GM23248 (cell line): ENCODE measurements around the gene MAP3K21. TPM values are rescaled to one million over a fixed set of nuclear protein-coding genes. Genes with fewer than 3 reads are reported as not detected.

ENCODE experiments used
- DNase-seq: peaks from one replicate; pipeline ENCODE4 v3.0.0-alpha.2; 2015
- H2AFZ ChIP-seq: fragments of 200-600 bp; sonication (generic); 2 replicates; pipeline ENCODE4 v1.6.1; 2016; ENCODE audit warnings: antibody characterized with exemption
- H3F3A ChIP-seq: fragments of 200-600 bp; sonication (generic); 2 replicates; pipeline ENCODE4 v1.6.1; 2016; ENCODE audit warnings: mild to moderate bottlenecking, antibody characterized with exemption, mixed run types; ENCODE audit not compliant: insufficient read depth
- H3K27ac ChIP-seq: fragments of 200-600 bp; sonication (generic); 2 replicates; pipeline ENCODE4 v1.5.1; 2016; ENCODE audit warnings: mild to moderate bottlenecking
- H3K27me3 ChIP-seq: fragments of 200-600 bp; sonication (generic); replicated peaks from 2 replicates; pipeline ENCODE4 v1.6.1; 2016; ENCODE audit warnings: mild to moderate bottlenecking; ENCODE audit not compliant: insufficient read depth
- H3K36me3 ChIP-seq: fragments of 200-600 bp; sonication (generic); 2 replicates; pipeline ENCODE4 v1.6.1; 2016; ENCODE audit warnings: low read depth, mild to moderate bottlenecking
- H3K4me1 ChIP-seq: fragments of 200-600 bp; sonication (generic); 2 replicates; pipeline ENCODE4 v1.6.1; 2016; ENCODE audit warnings: mild to moderate bottlenecking; ENCODE audit not compliant: insufficient read depth
- H3K4me2 ChIP-seq: fragments of 200-600 bp; sonication (generic); one replicate; pipeline ENCODE4 v1.6.1; 2016; ENCODE audit warnings: mild to moderate bottlenecking; ENCODE audit not compliant: unreplicated experiment
- H3K4me3 ChIP-seq: fragments of 200-600 bp; sonication (generic); 2 replicates; pipeline ENCODE4 v1.5.1; 2016; ENCODE audit warnings: mild to moderate bottlenecking
- H3K79me2 ChIP-seq: fragments of 200-600 bp; sonication (generic); 2 replicates; pipeline ENCODE4 v1.6.1; 2016; ENCODE audit warnings: mild to moderate bottlenecking; ENCODE audit not compliant: insufficient read depth
- H3K9ac ChIP-seq: fragments of 200-600 bp; sonication (generic); 2 replicates; pipeline ENCODE4 v1.6.1; 2016; ENCODE audit warnings: mild to moderate bottlenecking
- H3K9me2 ChIP-seq: fragments of 200-600 bp; sonication (generic); 2 replicates; pipeline ENCODE4 v1.6.1; 2016; ENCODE audit warnings: mixed run types, mild to moderate bottlenecking, moderate library complexity; ENCODE audit not compliant: insufficient read depth
- H3K9me3 ChIP-seq: fragments of 200-600 bp; sonication (generic); one replicate; pipeline ENCODE4 v1.6.1; 2017; ENCODE audit warnings: low read depth
- H4K20me1 ChIP-seq: fragments of 200-600 bp; sonication (generic); 2 replicates; pipeline ENCODE4 v1.6.0; 2016; ENCODE audit not compliant: insufficient read depth
- EZH2 ChIP-seq: fragments of 200-600 bp; sonication (generic); IDR thresholded peaks from 2 replicates; pipeline ENCODE4 v1.6.1; 2018; ENCODE audit warnings: antibody characterized with exemption, mild to moderate bottlenecking; ENCODE audit not compliant: insufficient read depth, poor library complexity, severe bottlenecking
- EZH2phosphoT487 ChIP-seq: fragments of 200-600 bp; sonication (generic); IDR thresholded peaks from 2 replicates; pipeline ENCODE4 v1.6.1; 2018; ENCODE audit warnings: antibody characterized with exemption, moderate library complexity, mild to moderate bottlenecking, low read depth; ENCODE audit not compliant: insufficient read depth
- WGBS, 2 experiments: methylation state at CpG; one replicate each; pipeline ENCODE4 v1.1.6; 2015 to 2017; ENCODE audit warnings: low lambda C conversion rate in 2 of 2, low coverage in 1 of 2; ENCODE audit errors: missing lambda C conversion rate in 2 of 2; 5-methylcytosine and 5-hydroxymethylcytosine counted together
- in situ Hi-C: fragments of 300-500 bp; cut with MboI; formaldehyde crosslinking; loops from 2 replicates; pipeline ENCODE4 v1.15.0; 2020
- polyA plus RNA-seq: library from polyadenylated mRNA; unstranded; fragments of >200 nt; fragmentation: Nextera tagmentation; extraction: Ambion mirVana; gene quantifications from 2 replicates; pipeline ENCODE4 v1.2.1, GENCODE V29; 2016
- total RNA-seq: library from RNA; depleted of rRNA; stranded (reverse); fragments of >200 nt; shearing (Covaris generic); gene quantifications from 2 replicates; pipeline ENCODE4 v1.2.3, GENCODE V29; 2014

MAP3K21 gene
- total and polyA plus RNA-seq, 2 experiments from 2014 or later = 0.03 TPM; not detected in 1

GRCh38 chr1:233316473-233316872 lies 11.1 kb upstream of the MAP3K21 start:
- Histone ChIP-seq H3K36me3 (no peaks in the 10 kb centered on the region), H3K27me3 (no peaks in the 10 kb centered on the region), H2AFZ (no peak overlapping the region), H3K9ac (no peak overlapping the region), H4K20me1 (no peaks in the 10 kb centered on the region), H3K4me2 (no peak overlapping the region), H3K9me3 (no peaks in the 10 kb centered on the region), H3F3A (no peaks in the 10 kb centered on the region), H3K4me3 (no peak overlapping the region), H3K4me1 (no peaks in the 10 kb centered on the region), H3K27ac (no peak overlapping the region), H3K79me2 (no peaks in the 10 kb centered on the region), H3K9me2 (no peaks in the 10 kb centered on the region)
- TF ChIP-seq EZH2 (no peak), EZH2phosphoT487 (no peak)
- WGBS, 2 experiments = 38 to 43% methylated on average over 1 of the region's 1 CpG
- in situ Hi-C loops = no loop called here
- no peak for DNase-seq

DNA sequence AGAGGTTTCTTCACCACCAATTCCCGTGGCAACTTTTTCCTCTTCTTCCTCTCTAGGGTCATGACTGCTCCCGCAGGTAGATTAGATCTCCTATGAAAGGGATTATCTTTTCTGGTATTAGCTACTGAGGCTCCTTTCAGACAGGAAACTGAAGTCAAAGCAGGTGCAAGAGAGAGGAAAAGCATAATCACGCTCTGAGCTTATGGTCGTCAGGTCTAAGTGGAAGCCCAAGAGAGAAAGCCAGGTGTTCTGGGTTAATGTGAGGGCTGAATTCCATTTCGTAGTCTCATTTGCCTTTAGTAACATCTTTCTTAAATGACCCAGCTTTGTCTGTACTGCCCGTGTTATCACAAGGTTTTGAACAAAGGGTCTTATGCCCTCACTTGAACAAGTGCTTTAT lies 8.3 kb upstream of the MAP3K21 start:
- 51 to 58% methylated on average over 6 of the region's 6 CpGs for WGBS, 2 experiments
- no peaks in the 10 kb centered on the region for H3F3A ChIP-seq
- no peaks in the 10 kb centered on the region for H3K36me3 ChIP-seq
- no peaks in the 10 kb centered on the region; the same call in 1 of the 2 replicates for H3K27me3 ChIP-seq
- no peak overlapping the region for H3K4me2 ChIP-seq
- no peak overlapping the region for H2AFZ ChIP-seq
- H4K20me1 ChIP-seq = no peaks in the 10 kb centered on the region
- no peak overlapping the region for H3K27ac ChIP-seq
- H3K4me3 ChIP-seq = no peak overlapping the region
- no peaks in the 10 kb centered on the region for H3K4me1 ChIP-seq
- no peak for TF ChIP-seq EZH2
- no peak for TF ChIP-seq EZH2phosphoT487
- no peaks in the 10 kb centered on the region for H3K9me3 ChIP-seq
- H3K9me2 ChIP-seq = no peaks in the 10 kb centered on the region
- no peak overlapping the region for H3K9ac ChIP-seq
- in situ Hi-C loops = no loop called here
- no peak for DNase-seq
- H3K79me2 ChIP-seq = no peaks in the 10 kb centered on the region

DNA sequence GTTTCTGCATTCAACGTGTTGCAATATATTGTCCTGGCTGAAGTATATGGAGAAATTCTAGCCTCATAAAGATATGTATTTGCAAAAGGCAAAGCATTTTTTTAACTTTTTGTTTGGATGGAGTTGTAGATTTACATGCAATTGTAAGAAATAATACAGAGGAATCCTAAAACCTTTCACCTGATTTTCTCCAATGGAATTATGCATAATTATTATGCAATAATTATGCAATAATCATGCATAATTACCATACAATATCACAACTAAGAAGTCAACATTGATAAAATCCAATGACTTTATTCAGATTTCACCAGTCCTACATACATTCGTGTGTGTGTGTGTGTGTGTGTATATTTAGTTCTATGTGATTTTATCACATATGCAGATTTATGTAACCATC lies 7.5 kb upstream of the MAP3K21 start:
- H3K9ac ChIP-seq = no peak overlapping the region

GRCh38 chr1:233323718-233324117 lies 3.8 kb upstream of the MAP3K21 start:
- peaks cover 23% of the 10 kb centered on the region; the same call in 1 of the 2 replicates for H3K27me3 ChIP-seq
- H3K4me3 ChIP-seq = no peak overlapping the region
- H3K9ac ChIP-seq = no peak overlapping the region
- H2AFZ ChIP-seq = no peak overlapping the region
- no peaks in the 10 kb centered on the region for H3K36me3 ChIP-seq
- no peak overlapping the region for H3K27ac ChIP-seq
- no peak overlapping the region for H3K4me2 ChIP-seq
- TF ChIP-seq EZH2phosphoT487 = no peak
- no peak for TF ChIP-seq EZH2
- H3K4me1 ChIP-seq = no peaks in the 10 kb centered on the region
- in situ Hi-C loops = no loop called here
- no peaks in the 10 kb centered on the region for H4K20me1 ChIP-seq
- WGBS, 2 experiments = 84 to 91% methylated on average over 1 of the region's 1 CpG
- no peak for DNase-seq
- H3K79me2 ChIP-seq = no peaks in the 10 kb centered on the region
- H3K9me2 ChIP-seq = no peaks in the 10 kb centered on the region
- no peaks in the 10 kb centered on the region for H3F3A ChIP-seq
- no peaks in the 10 kb centered on the region for H3K9me3 ChIP-seq

More for the DNA sequence above, 7.5 kb upstream of the MAP3K21 start:
- no peak for DNase-seq
- in situ Hi-C loops = no loop called here
- no peaks in the 10 kb centered on the region for H3K79me2 ChIP-seq
- H3K9me2 ChIP-seq = no peaks in the 10 kb centered on the region
- H3K27me3 ChIP-seq = no peaks in the 10 kb centered on the region; the same call in 1 of the 2 replicates
- H2AFZ ChIP-seq = no peak overlapping the region
- no peaks in the 10 kb centered on the region for H3K36me3 ChIP-seq
- no peak overlapping the region for H3K4me2 ChIP-seq
- H3F3A ChIP-seq = no peaks in the 10 kb centered on the region
- H3K4me1 ChIP-seq = no peaks in the 10 kb centered on the region
- H3K4me3 ChIP-seq = no peak overlapping the region
- WGBS, 2 experiments = 51 to 55% methylated on average over 2 of the region's 2 CpGs
- TF ChIP-seq EZH2 (no peak), EZH2phosphoT487 (no peak)
- no peak overlapping the region for H3K27ac ChIP-seq
- no peaks in the 10 kb centered on the region for H3K9me3 ChIP-seq
- no peaks in the 10 kb centered on the region for H4K20me1 ChIP-seq

DNA sequence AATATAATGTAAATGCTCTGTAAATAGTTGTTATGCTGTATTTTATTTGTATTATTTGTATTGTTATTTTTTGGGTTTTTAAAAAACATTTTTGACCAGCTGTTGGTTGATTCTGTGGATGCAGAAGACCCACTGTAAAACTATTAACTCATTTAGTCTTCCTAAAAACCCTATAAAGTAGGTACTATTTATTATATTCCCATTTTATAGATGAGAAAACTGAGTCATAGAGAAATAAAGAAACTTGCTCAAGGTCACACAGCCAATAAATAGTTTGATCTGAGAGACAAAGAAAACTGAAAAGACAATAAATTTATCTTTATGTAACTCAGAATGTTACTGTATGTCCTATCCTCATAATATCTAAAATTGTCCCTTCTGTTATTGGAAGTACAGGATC lies 1.2 kb upstream of the MAP3K21 start:
- H3K9me3 ChIP-seq = no peaks in the 10 kb centered on the region
- no peaks in the 10 kb centered on the region for H3K9me2 ChIP-seq
- H3K27ac ChIP-seq = no peak overlapping the region
- H3K79me2 ChIP-seq = no peaks in the 10 kb centered on the region
- TF ChIP-seq EZH2phosphoT487 (no peak), EZH2 (no peak)
- H3K36me3 ChIP-seq = no peaks in the 10 kb centered on the region
- no peak overlapping the region for H3K9ac ChIP-seq
- H2AFZ ChIP-seq = no peak overlapping the region
- in situ Hi-C loops = no loop called here
- H3K4me3 ChIP-seq = no peak overlapping the region
- H3K4me2 ChIP-seq = no peak overlapping the region
- H3K27me3 ChIP-seq = peaks cover 29% of the 10 kb centered on the region
- H3F3A ChIP-seq = no peaks in the 10 kb centered on the region
- no peaks in the 10 kb centered on the region for H3K4me1 ChIP-seq
- H4K20me1 ChIP-seq = no peaks in the 10 kb centered on the region
- no peak for DNase-seq
